HG03196 (cell line): ENCODE results near the gene MYL11.

Source experiments
- ATAC-seq: cut with Tn5 transposase; IDR thresholded peaks from one replicate; pipeline ENCODE4 v1.9.1; 2021; ENCODE audit not compliant: unreplicated experiment

The MYL11 gene

GRCh38 chr16:30353438-30354129 lies 21.0 kb upstream of the MYL11 start:
- no peak for ATAC-seq

- ATAC-seq, result no peak
Observed at GRCh38 chr16:30354423-30355143, 20.0 kb upstream of the MYL11 start.

GRCh38 chr16:30355144-30355953 lies 19.3 kb upstream of the MYL11 start, which contains the start of gene CD2BP2:
Gene CD2BP2, minus strand, starts transcription at chr16:30355308. Its CDS starts 627 bp downstream, at chr16:30354681.
- peak; percentile 55 for ATAC-seq

GRCh38 chr16:30355954-30356308 lies 18.7 kb upstream of the MYL11 start:
- ATAC-seq, result no peak

GRCh38 chr16:30356401-30357084 lies 18.1 kb upstream of the MYL11 start:
- no peak for ATAC-seq

GRCh38 chr16:30357085-30357714 lies 17.4 kb upstream of the MYL11 start:
- ATAC-seq, result no peak

GRCh38 chr16:30357715-30358576 lies 16.7 kb upstream of the MYL11 start:
- no peak for ATAC-seq

GRCh38 chr16:30358577-30358936 lies 16.0 kb upstream of the MYL11 start:
- no peak for ATAC-seq

GRCh38 chr16:30358990-30359870 lies 15.4 kb upstream of the MYL11 start:
- no peak for ATAC-seq

GRCh38 chr16:30359871-30360170 lies 14.8 kb upstream of the MYL11 start:
- no peak for ATAC-seq

- no peak for ATAC-seq
Observed at GRCh38 chr16:30361180-30361579, 13.4 kb upstream of the MYL11 start.

GRCh38 chr16:30365200-30365599 lies 9.4 kb upstream of the MYL11 start:
- ATAC-seq, result no peak

GRCh38 chr16:30366511-30366910 lies 8.1 kb upstream of the MYL11 start:
- no peak for ATAC-seq

GRCh38 chr16:30367349-30368009 lies 7.1 kb upstream of the MYL11 start:
- no peak for ATAC-seq

- ATAC-seq, result no peak
Observed at GRCh38 chr16:30368122-30368791, 6.3 kb upstream of the MYL11 start.

- ATAC-seq, result no peak
Observed at GRCh38 chr16:30368792-30369090, 5.9 kb upstream of the MYL11 start.

- ATAC-seq, result no peak
Observed at GRCh38 chr16:30369091-30369937, 5.3 kb upstream of the MYL11 start.
